Measurements from ENCODE around the gene COASY.

DNA sequence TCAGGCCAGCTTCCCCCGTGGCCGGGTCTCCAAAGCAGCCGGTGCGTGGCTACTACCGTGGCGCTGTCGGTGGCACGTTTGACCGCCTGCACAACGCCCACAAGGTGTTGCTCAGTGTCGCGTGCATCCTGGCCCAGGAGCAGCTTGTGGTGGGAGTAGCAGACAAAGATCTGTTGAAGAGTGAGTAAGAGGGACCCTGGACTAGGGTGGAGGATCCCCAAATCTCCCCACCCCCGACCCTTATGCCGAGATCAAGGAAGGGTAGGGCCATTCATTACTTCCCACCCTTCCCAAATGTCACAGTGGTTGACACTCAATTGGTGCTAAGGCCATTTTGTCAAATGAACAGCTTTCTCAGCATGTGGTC is 1.2 kb downstream of the COASY start:
- TF ChIP-seq, protein P1, sequence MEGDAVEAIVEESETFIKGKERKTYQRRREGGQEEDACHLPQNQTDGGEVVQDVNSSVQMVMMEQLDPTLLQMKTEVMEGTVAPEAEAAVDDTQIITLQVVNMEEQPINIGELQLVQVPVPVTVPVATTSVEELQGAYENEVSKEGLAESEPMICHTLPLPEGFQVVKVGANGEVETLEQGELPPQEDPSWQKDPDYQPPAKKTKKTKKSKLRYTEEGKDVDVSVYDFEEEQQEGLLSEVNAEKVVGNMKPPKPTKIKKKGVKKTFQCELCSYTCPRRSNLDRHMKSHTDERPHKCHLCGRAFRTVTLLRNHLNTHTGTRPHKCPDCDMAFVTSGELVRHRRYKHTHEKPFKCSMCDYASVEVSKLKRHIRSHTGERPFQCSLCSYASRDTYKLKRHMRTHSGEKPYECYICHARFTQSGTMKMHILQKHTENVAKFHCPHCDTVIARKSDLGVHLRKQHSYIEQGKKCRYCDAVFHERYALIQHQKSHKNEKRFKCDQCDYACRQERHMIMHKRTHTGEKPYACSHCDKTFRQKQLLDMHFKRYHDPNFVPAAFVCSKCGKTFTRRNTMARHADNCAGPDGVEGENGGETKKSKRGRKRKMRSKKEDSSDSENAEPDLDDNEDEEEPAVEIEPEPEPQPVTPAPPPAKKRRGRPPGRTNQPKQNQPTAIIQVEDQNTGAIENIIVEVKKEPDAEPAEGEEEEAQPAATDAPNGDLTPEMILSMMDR (conservative IDR thresholded peaks at IDR 0.05; ENCODE audit: low read length) = no peak
- TF ChIP-seq EZH2phosphoT487 (IDR thresholded peaks at IDR 0.05; ENCODE audit: borderline replicate concordance) = no peak
